HepG2 (cell line): ENCODE data around the gene POGLUT3. TPM values are rescaled to one million over a fixed set of nuclear protein-coding genes. Genes with fewer than 3 reads are reported as not detected.

Source experiments
- ATAC-seq: fragments of 200-7000 bp; cut with Tn5 transposase; 3 replicates; pipeline ENCODE4 v1.9.1; 2020; ENCODE audit warnings: mild to moderate bottlenecking, moderate library complexity
- BruUV-seq: library from RNA; stranded (reverse); fragments of 400-500 nt; replicated peaks from 2 replicates; lab custom pipeline; 2021; lab: Mats Ljungman, UMichigan
- CTCF ChIA-PET: fragments of 300-600 bp; formaldehyde crosslinking; extraction: SDS; loops from one replicate; lab custom pipeline; 2021; ENCODE audit warnings: low total read pairs, inconsistent platforms, low intra/inter-chr PET ratio; lab: Yijun Ruan, JAX
- POLR2A ChIA-PET: fragments of 350-600 bp; sonication (Branson Sonifier 250); formaldehyde crosslinking; loops from one replicate; lab custom pipeline; 2020; ENCODE audit warnings: antibody characterized with exemption, inconsistent platforms; lab: Yijun Ruan, JAX
- DNase-seq: peaks from one replicate; pipeline ENCODE4 v3.0.0-alpha.2; 2015; ENCODE audit warnings: low spot score
- FAIRE-seq: peaks from 3 replicates; lab custom pipeline; 2011; peaks lifted over from hg19 to GRCh38; lab: Jason Lieb, UNC
- H2AFZ ChIP-seq: one replicate; pipeline ENCODE4 v1.6.1; 2011; ENCODE audit warnings: low read length, inconsistent platforms
- H3K27ac ChIP-seq: fragments of 300-600 bp; 3 replicates; pipeline ENCODE4 v1.8.0; 2011; ENCODE audit warnings: mixed run types, mild to moderate bottlenecking, mixed read lengths, low read length, inconsistent platforms; ENCODE audit not compliant: insufficient read depth; ENCODE audit errors: extremely low read length
- H3K27me3 ChIP-seq, 2 experiments: fragments of 200-600 bp in 1 of 2; 2 replicates in 1 of 2; 3 replicates in 1 of 2; pipeline versions ENCODE4 v1.6.0 to v1.8.0; 2011; ENCODE audit warnings: low read length in 2 of 2, mild to moderate bottlenecking in 2 of 2, moderate library complexity in 2 of 2, inconsistent platforms in 1 of 2; ENCODE audit not compliant: insufficient read depth in 2 of 2, control insufficient read depth in 1 of 2
- H3K36me3 ChIP-seq, 2 experiments: fragments of 200-600 bp in 1 of 2; replicated peaks in 1 of 2; 2 replicates in 1 of 2; 3 replicates in 1 of 2; pipeline versions ENCODE4 v1.5.1 to v1.8.0; 2011; ENCODE audit warnings: low read length in 2 of 2, inconsistent platforms in 1 of 2; ENCODE audit not compliant: insufficient read depth in 2 of 2, control insufficient read depth in 1 of 2
- H3K4me1 ChIP-seq: 2 replicates; pipeline ENCODE4 v1.5.1; 2012; ENCODE audit warnings: low read length, inconsistent platforms; ENCODE audit not compliant: insufficient read depth
- H3K4me2 ChIP-seq: 2 replicates; pipeline ENCODE4 v1.6.0; 2011; ENCODE audit warnings: low read depth, low read length, inconsistent platforms
- H3K4me3 ChIP-seq, 3 experiments: fragments of 200-600 bp in 1 of 3; sonication (generic), shearing (Covaris generic) in 1 of 3; replicated peaks in 1 of 3; 2 replicates each; pipeline ENCODE4 v1.5.1; 2011 to 2016; ENCODE audit warnings: low read length in 3 of 3, inconsistent platforms in 2 of 3, low read depth in 2 of 3, mild to moderate bottlenecking in 2 of 3, control low read depth in 1 of 3, mixed read lengths in 1 of 3; ENCODE audit not compliant: insufficient read depth in 1 of 3
- H3K79me2 ChIP-seq: one replicate; pipeline ENCODE4 v1.6.1; 2011; ENCODE audit warnings: low read length, inconsistent platforms; ENCODE audit not compliant: insufficient read depth
- H3K9ac ChIP-seq: 2 replicates; pipeline ENCODE4 v1.6.0; 2011; ENCODE audit warnings: mild to moderate bottlenecking, low read depth, low read length, inconsistent platforms; ENCODE audit not compliant: insufficient read depth
- H3K9me3 ChIP-seq: 2 replicates; pipeline ENCODE4 v1.5.1; 2012; ENCODE audit warnings: mild to moderate bottlenecking, low read length
- H4K20me1 ChIP-seq: 2 replicates; pipeline ENCODE4 v1.6.0; 2011; ENCODE audit warnings: inconsistent platforms, mild to moderate bottlenecking, low read length, moderate library complexity; ENCODE audit not compliant: insufficient read depth
- BCLAF1 ChIP-seq: fragments of 450-650 bp; IDR thresholded peaks from 2 replicates; pipeline ENCODE4 v1.6.1; 2017; ENCODE audit warnings: mild to moderate bottlenecking
- CBX2 ChIP-seq, 2 experiments: fragments of 200-600 bp in 1 of 2; sonication (generic); formaldehyde crosslinking in 1 of 2; IDR thresholded peaks; 2 replicates each; pipeline versions ENCODE4 v1.7.0 to v1.8.1; 2018 to 2022; ENCODE audit warnings: low read depth in 2 of 2, low read length in 1 of 2, mild to moderate bottlenecking in 1 of 2, missing genetic modification reagents in 1 of 2
- DZIP1 ChIP-seq: sonication (generic); formaldehyde crosslinking; IDR thresholded peaks from 2 replicates; pipeline ENCODE4 v1.5.0; 2020; ENCODE audit warnings: mild to moderate bottlenecking, missing genetic modification reagents
- EHMT2 ChIP-seq: fragments of 200-600 bp; sonication (generic); IDR thresholded peaks from 2 replicates; pipeline ENCODE4 v1.7.0; 2017; ENCODE audit warnings: antibody characterized with exemption, low read depth, low read length, borderline replicate concordance
- HNF4A ChIP-seq: sonication (generic); formaldehyde crosslinking; IDR thresholded peaks from 2 replicates; pipeline ENCODE4 v1.4.0; 2020; ENCODE audit warnings: missing genetic modification reagents
- NRL ChIP-seq: sonication (generic); formaldehyde crosslinking; IDR thresholded peaks from 2 replicates; pipeline ENCODE4 v1.5.0; 2020; ENCODE audit warnings: missing genetic modification reagents, mild to moderate bottlenecking, moderate library complexity, borderline replicate concordance
- WGBS: methylation state at CpG from one replicate; pipeline ENCODE4 v1.1.6; 2017; ENCODE audit warnings: low lambda C conversion rate; 5-methylcytosine and 5-hydroxymethylcytosine counted together
- in situ Hi-C: cut with HindIII; loops from 2 replicates; pipeline ENCODE4 v1.10.0; 2017; ENCODE audit warnings: low pct_unique_long_range_greater_than_20kb; ENCODE audit not compliant: extremely low pct_ligation_motif_present
- intact Hi-C: fragments of 100-400 bp; cut with micrococcal nuclease; formaldehyde crosslinking; loops from one replicate; pipeline ENCODE4 v1.10.0; 2022; ENCODE audit not compliant: unreplicated experiment
- polyA plus RNA-seq, 8 experiments: library from polyadenylated mRNA; depleted of rRNA in 3 of 8; stranded (reverse) in 7 of 8; unstranded in 1 of 8; fragments of >200 nt; fragmentation: Illumina TruSeq in 4 of 8; extraction: Trizol in 4 of 8; gene quantifications; 2 replicates each; pipeline versions ENCODE4 v1.2.1 to v1.2.3, GENCODE V29; 2011 to 2016; ENCODE audit warnings: low read depth in 4 of 8, missing spikeins in 1 of 8, mixed read lengths in 1 of 8; ENCODE audit not compliant: insufficient read depth in 1 of 8
- total RNA-seq, 5 experiments: library from RNA; depleted of rRNA; stranded (reverse); fragments of >200 nt; fragmentation: Illumina TruSeq; extraction: Trizol; gene quantifications; 2 replicates each; pipeline ENCODE4 v1.2.3, GENCODE V29; 2016; ENCODE audit warnings: low read depth in 1 of 5
- TF ChIP-seq, protein P1 (sequence below): IDR thresholded peaks from 2 replicates; pipeline ENCODE4 v1.6.1; 2016; ENCODE audit warnings: low read depth

Gene POGLUT3
- total and polyA plus RNA-seq, 2 of the 13 experiments (the other 11 are each of a cell fraction or from before 2014, with no cell fraction given): 14.3 to 22.0 TPM

DNA sequence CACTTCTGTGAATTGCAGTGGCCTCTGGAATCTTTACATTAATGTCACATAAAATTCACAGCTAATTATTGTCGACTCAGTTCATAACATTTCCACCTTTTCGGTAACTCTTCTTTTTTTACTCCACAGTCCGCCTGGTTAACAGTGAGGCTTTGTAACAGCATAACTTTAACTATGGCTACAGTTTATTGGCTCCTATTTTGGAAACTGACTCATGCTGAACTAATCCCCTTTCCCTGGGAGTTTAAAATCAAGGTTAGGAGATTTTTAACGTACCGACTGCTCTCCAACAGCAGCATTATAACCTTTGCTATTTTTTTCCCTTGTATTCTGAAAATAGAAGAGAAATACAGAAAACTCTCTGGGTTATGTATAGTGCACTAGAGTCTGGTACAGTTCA is 3.2 kb upstream of the POGLUT3 start (continued):
- TF ChIP-seq BCLAF1: no peak
- TF ChIP-seq EHMT2: no peak
- TF ChIP-seq DZIP1 (CRISPR knock-in tag): no peak
- no peak for TF ChIP-seq NRL
- no peak for TF ChIP-seq CBX2 (IDR thresholded peaks at IDR 0.05; ENCODE audit: low read depth, low read length)
- no peak for TF ChIP-seq CBX2 (CRISPR knock-in tag; IDR thresholded peaks at IDR 0.05; ENCODE audit: low read depth)

DNA sequence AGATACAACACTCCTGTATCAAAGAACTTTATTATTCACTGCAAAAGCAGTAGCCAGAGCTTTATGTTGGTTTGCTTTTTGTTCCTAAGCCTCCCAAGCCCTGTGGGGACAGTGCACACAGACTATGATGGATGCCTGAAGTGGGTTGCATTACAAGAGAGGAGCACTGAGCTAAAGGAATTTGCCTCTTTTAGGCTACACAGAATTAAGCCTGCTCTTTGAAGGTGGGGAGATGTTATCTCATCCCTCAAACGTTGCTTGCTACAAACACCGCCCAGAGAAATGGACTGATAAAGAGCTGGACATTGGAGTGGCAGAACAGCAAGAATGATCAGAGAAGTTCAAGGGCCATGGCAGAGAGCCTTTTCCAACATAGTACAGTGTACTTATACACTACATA is 2.5 kb upstream of the POGLUT3 start:
- ATAC-seq: no peak
- Histone ChIP-seq H4K20me1 (no peaks in the 10 kb centered on the region), H3K4me2 (peak overlapping the region; percentile 12; the same call in 1 of the 2 replicates), H3K4me3 (no peak overlapping the region), H3K27ac (no peak overlapping the region), H2AFZ (no peak overlapping the region), H3K79me2 (no peaks in the 10 kb centered on the region), H3K27me3 (no peaks in the 10 kb centered on the region), H3K9ac (no peak overlapping the region), H3K9me3 (no peaks in the 10 kb centered on the region), H3K36me3 (no peaks in the 10 kb centered on the region), H3K4me1 (peaks cover 47% of the 10 kb centered on the region)
- no peak for FAIRE-seq
- ChIA-PET POLR2A (no interaction called here), CTCF (no interaction called here)
- TF ChIP-seq, protein P1, sequence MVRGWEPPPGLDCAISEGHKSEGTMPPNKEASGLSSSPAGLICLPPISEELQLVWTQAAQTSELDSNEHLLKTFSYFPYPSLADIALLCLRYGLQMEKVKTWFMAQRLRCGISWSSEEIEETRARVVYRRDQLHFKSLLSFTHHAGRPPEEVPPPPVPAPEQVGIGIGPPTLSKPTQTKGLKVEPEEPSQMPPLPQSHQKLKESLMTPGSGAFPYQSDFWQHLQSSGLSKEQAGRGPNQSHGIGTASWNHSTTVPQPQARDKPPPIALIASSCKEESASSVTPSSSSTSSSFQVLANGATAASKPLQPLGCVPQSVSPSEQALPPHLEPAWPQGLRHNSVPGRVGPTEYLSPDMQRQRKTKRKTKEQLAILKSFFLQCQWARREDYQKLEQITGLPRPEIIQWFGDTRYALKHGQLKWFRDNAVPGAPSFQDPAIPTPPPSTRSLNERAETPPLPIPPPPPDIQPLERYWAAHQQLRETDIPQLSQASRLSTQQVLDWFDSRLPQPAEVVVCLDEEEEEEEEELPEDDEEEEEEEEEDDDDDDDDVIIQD (CRISPR knock-in tag): no peak
- peak; percentile 27; the same call in 1 of the 2 replicates for TF ChIP-seq HNF4A (CRISPR knock-in tag)
- in situ Hi-C loops (no loop called here), intact Hi-C loops (no loop called here)
- no TSS peak for BruUV-seq
- peak; percentile 23 for DNase-seq
- 0% methylated on average over 2 of the region's 2 CpGs for WGBS
